Liver (tissue), 9 donors: Measurements from ENCODE around the gene BCL6B. TPM values are rescaled to one million over a fixed set of nuclear protein-coding genes. Genes with fewer than 3 reads are reported as not detected.

ENCODE experiments used
- DNase-seq: peaks from one replicate; pipeline ENCODE4 v3.0.0-alpha.2; 2017; ENCODE audit warnings: low spot score
- H3K27ac ChIP-seq, 2 donors: one replicate each; pipeline ENCODE4 v1.7.0; 2013; ENCODE audit warnings: inconsistent platforms in 2 of 2, low read length in 2 of 2, control low read depth in 1 of 2, low read depth in 1 of 2, mild to moderate bottlenecking in 1 of 2
- H3K27me3 ChIP-seq, 4 donors: one replicate each; pipeline versions ENCODE4 v1.6.1 to v1.7.0; 2013; ENCODE audit warnings: low read length in 3 of 4, inconsistent platforms in 1 of 4, mild to moderate bottlenecking in 1 of 4, moderate library complexity in 1 of 4; ENCODE audit not compliant: control insufficient read depth in 4 of 4, insufficient read depth in 4 of 4
- H3K36me3 ChIP-seq, 4 donors: one replicate each; pipeline versions ENCODE4 v1.6.1 to v1.7.0; 2013; ENCODE audit warnings: low read length in 3 of 4, mild to moderate bottlenecking in 3 of 4, low read depth in 1 of 4, moderate library complexity in 1 of 4; ENCODE audit not compliant: control insufficient read depth in 4 of 4, insufficient read depth in 3 of 4
- H3K4me1 ChIP-seq, 4 donors: one replicate each; pipeline versions ENCODE4 v1.6.1 to v1.7.0; 2013; ENCODE audit warnings: low read length in 3 of 4, mild to moderate bottlenecking in 3 of 4, moderate library complexity in 1 of 4; ENCODE audit not compliant: control insufficient read depth in 4 of 4, insufficient read depth in 4 of 4
- H3K4me3 ChIP-seq, 3 donors: one replicate each; pipeline versions ENCODE4 v1.6.1 to v1.7.0; 2013; ENCODE audit warnings: low read length in 3 of 3, control low read depth in 1 of 3, low read depth in 1 of 3, mild to moderate bottlenecking in 1 of 3
- H3K9ac ChIP-seq, 2 donors: one replicate each; pipeline ENCODE4 v1.7.0; 2013; ENCODE audit warnings: low read length in 2 of 2, mild to moderate bottlenecking in 2 of 2, moderate library complexity in 2 of 2, control low read depth in 1 of 2, low read depth in 1 of 2
- H3K9me3 ChIP-seq, 4 donors: one replicate each; pipeline versions ENCODE4 v1.6.1 to v1.7.0; 2013; ENCODE audit warnings: low read length in 3 of 4; ENCODE audit not compliant: control insufficient read depth in 4 of 4
- EGR1 ChIP-seq, 2 donors: IDR thresholded peaks; 2 replicates each; pipeline ENCODE4 v1.6.1; 2016 to 2018; ENCODE audit warnings: antibody characterized with exemption in 2 of 2, low read depth in 2 of 2
- FOXA1 ChIP-seq: IDR thresholded peaks from 2 replicates; pipeline ENCODE4 v1.6.1; 2016; ENCODE audit warnings: antibody characterized with exemption
- FOXA2 ChIP-seq: IDR thresholded peaks from 2 replicates; pipeline ENCODE4 v1.6.1; 2016; ENCODE audit warnings: antibody characterized with exemption
- GABPA ChIP-seq, 2 donors: IDR thresholded peaks in 1 of 2; conservative IDR thresholded peaks in 1 of 2; 2 replicates each; pipeline ENCODE4 v1.6.1; 2016; ENCODE audit warnings: antibody characterized with exemption in 2 of 2, mild to moderate bottlenecking in 1 of 2, moderate library complexity in 1 of 2
- HNF4G ChIP-seq: IDR thresholded peaks from 2 replicates; pipeline ENCODE4 v1.6.1; 2016; ENCODE audit warnings: antibody characterized with exemption
- JUND ChIP-seq, 2 donors: IDR thresholded peaks; 2 replicates each; pipeline ENCODE4 v1.6.1; 2016; ENCODE audit warnings: antibody characterized with exemption in 2 of 2
- NR2F2 ChIP-seq: IDR thresholded peaks from 2 replicates; pipeline ENCODE4 v1.6.1; 2016; ENCODE audit warnings: antibody characterized with exemption
- RXRA ChIP-seq, 2 donors: IDR thresholded peaks; 2 replicates each; pipeline ENCODE4 v1.6.1; 2017 to 2018; ENCODE audit warnings: antibody characterized with exemption in 2 of 2, mild to moderate bottlenecking in 1 of 2
- SP1 ChIP-seq: IDR thresholded peaks from 2 replicates; pipeline ENCODE4 v1.6.1; 2018; ENCODE audit warnings: antibody characterized with exemption, mild to moderate bottlenecking
- TAF1 ChIP-seq: conservative IDR thresholded peaks from 2 replicates; pipeline ENCODE4 v1.6.1; 2016; ENCODE audit warnings: antibody characterized with exemption, mild to moderate bottlenecking
- YY1 ChIP-seq: IDR thresholded peaks from 2 replicates; pipeline ENCODE4 v1.6.1; 2016; ENCODE audit warnings: antibody characterized with exemption, mild to moderate bottlenecking
- WGBS: extraction: QIAGEN DNeasy Blood & Tissue Kit; methylation state at CpG from one replicate; pipeline ENCODE4 v1.1.7; 2013; 5-methylcytosine and 5-hydroxymethylcytosine counted together
- polyA plus RNA-seq, 2 donors: library from polyadenylated mRNA; stranded (reverse) in 1 of 2; unstranded in 1 of 2; fragments of 200-250 nt in 1 of 2; fragments of >200 nt in 1 of 2; fragmentation: Nextera tagmentation in 1 of 2; extraction: Ambion mirVana in 1 of 2; gene quantifications; one replicate each; pipeline versions ENCODE4 v1.2.1 to v1.2.3, GENCODE V29; 2013 to 2015
- total RNA-seq, 2 donors: library from RNA; depleted of rRNA; stranded (reverse); fragments of >200 nt; gene quantifications; one replicate each; pipeline ENCODE4 v1.2.3, GENCODE V29; 2014
- TF ChIP-seq, protein P1 (sequence below): IDR thresholded peaks from 2 replicates; pipeline ENCODE4 v1.6.1; 2016; ENCODE audit warnings: antibody characterized with exemption, mild to moderate bottlenecking
- TF ChIP-seq, protein P2 (sequence below): IDR thresholded peaks from 2 replicates; pipeline ENCODE4 v1.6.1; 2016; ENCODE audit warnings: antibody characterized with exemption
- TF ChIP-seq, protein P3 (sequence below): fragments of 150-350 bp; IDR thresholded peaks from 2 replicates; pipeline ENCODE4 v1.5.1; 2017; ENCODE audit warnings: improper control_type of control experiment, low read depth, low read length; ENCODE audit not compliant: missing input control
- TF ChIP-seq, protein P4 (sequence below): IDR thresholded peaks from 2 replicates; pipeline ENCODE4 v1.6.1; 2016; ENCODE audit warnings: antibody characterized with exemption
- donor health status: healthy.
- donor health status: healthy.
- donor health status: healthy.
- donor health status: healthy.
- donor health status: healthy.

Gene BCL6B
- total and polyA plus RNA-seq, 4 donors = 1.1 to 5.7 (median 1.8) TPM

DNA sequence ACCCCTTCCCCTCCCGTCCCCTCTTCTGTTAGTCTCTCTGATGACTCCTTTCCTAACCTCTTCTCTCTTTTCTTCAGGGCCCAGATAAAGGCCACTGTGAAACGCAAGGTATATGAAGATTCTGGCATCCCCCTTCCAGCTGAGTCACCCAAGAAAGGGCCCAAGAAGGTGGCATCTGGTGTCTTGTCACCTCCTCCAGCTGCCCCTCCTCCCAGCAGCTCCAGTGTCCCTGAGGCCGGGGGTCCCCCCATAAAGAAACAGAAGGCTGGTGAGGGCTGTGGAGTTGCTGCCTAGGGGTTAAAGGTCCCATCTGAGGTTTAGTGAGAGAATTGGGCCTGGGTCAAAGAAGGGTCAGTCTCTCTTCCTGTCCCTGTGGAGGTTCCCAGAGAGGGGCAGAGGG lies 6.4 kb upstream of the BCL6B start:
- Histone ChIP-seq H3K9me3 (no peaks in the 10 kb centered on the region), H3K27ac (no peak overlapping the region), H3K9ac (no peak overlapping the region), H3K27me3 (no peaks in the 10 kb centered on the region), H3K36me3 (no peaks in the 10 kb centered on the region), H3K4me3 (no peak overlapping the region), H3K4me1 (peaks cover 8 to 38% (median 23%) of the 10 kb centered on the region in 4 donors)
- DNase-seq = peak; percentile 30
- 87% methylated on average over 3 of the region's 3 CpGs for WGBS
- TF ChIP-seq HNF4G (no peak), FOXA1 (no peak), RXRA (IDR thresholded peaks at IDR 0.05) (no peak), SP1 (no peak), JUND (IDR thresholded peaks at IDR 0.05) (no peak), YY1 (no peak), TAF1 (no peak), GABPA (IDR thresholded peaks at IDR 0.05 in 1 of 2, conservative IDR thresholded peaks at IDR 0.05 in 1 of 2) (no peak), FOXA2 (no peak), EGR1 (IDR thresholded peaks at IDR 0.05; ENCODE audit: low read depth in 2 of 2) (no peak)
- TF ChIP-seq, protein P1, sequence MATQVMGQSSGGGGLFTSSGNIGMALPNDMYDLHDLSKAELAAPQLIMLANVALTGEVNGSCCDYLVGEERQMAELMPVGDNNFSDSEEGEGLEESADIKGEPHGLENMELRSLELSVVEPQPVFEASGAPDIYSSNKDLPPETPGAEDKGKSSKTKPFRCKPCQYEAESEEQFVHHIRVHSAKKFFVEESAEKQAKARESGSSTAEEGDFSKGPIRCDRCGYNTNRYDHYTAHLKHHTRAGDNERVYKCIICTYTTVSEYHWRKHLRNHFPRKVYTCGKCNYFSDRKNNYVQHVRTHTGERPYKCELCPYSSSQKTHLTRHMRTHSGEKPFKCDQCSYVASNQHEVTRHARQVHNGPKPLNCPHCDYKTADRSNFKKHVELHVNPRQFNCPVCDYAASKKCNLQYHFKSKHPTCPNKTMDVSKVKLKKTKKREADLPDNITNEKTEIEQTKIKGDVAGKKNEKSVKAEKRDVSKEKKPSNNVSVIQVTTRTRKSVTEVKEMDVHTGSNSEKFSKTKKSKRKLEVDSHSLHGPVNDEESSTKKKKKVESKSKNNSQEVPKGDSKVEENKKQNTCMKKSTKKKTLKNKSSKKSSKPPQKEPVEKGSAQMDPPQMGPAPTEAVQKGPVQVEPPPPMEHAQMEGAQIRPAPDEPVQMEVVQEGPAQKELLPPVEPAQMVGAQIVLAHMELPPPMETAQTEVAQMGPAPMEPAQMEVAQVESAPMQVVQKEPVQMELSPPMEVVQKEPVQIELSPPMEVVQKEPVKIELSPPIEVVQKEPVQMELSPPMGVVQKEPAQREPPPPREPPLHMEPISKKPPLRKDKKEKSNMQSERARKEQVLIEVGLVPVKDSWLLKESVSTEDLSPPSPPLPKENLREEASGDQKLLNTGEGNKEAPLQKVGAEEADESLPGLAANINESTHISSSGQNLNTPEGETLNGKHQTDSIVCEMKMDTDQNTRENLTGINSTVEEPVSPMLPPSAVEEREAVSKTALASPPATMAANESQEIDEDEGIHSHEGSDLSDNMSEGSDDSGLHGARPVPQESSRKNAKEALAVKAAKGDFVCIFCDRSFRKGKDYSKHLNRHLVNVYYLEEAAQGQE = no peak
- TF ChIP-seq, protein P2, sequence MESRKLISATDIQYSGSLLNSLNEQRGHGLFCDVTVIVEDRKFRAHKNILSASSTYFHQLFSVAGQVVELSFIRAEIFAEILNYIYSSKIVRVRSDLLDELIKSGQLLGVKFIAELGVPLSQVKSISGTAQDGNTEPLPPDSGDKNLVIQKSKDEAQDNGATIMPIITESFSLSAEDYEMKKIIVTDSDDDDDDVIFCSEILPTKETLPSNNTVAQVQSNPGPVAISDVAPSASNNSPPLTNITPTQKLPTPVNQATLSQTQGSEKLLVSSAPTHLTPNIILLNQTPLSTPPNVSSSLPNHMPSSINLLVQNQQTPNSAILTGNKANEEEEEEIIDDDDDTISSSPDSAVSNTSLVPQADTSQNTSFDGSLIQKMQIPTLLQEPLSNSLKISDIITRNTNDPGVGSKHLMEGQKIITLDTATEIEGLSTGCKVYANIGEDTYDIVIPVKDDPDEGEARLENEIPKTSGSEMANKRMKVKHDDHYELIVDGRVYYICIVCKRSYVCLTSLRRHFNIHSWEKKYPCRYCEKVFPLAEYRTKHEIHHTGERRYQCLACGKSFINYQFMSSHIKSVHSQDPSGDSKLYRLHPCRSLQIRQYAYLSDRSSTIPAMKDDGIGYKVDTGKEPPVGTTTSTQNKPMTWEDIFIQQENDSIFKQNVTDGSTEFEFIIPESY = no peak

DNA sequence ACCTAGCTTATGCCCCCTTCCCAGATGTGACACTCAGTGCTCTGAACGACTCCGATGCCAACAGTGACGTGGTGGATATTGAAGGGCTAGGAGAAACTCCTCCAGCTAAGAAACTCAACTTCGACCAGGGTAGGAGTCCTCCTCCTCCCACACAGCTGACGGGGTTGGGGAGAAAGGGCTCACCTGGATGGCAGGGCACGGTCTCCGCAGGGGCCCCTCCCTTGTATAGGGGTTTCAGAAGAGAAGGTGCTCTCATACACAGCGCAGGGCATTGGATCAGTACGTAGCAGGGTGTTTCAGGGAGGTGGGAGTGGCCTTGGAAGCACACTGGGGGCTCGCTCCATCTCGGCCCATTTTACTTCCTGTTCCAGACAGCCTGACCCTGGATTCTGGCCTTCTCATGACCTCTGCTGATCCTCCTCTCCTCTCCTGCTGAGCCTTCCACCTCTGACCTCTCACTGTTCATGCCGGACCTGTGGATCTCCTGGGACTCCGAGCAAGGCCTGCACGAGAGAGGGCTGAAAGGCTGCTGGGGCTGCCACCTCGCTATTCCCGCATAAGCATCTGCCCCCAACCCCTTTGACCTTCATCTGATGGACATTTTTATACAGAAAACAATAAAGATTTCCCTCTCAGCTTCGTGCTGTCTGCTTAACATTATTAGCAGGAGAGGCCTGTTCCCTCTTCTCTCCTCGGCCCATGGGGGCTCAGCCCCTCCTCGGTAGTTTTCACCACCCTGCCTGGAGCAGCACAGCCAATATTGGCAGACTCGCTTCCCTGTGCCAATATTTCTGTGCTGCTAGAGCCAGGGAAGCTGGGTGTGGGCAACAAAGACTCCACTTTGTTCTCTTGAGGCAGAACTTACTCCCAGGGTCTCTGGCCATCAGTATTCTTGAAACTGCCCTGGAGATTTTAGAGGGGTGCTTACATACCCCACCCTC lies 5.7 kb upstream of the BCL6B start:
- Histone ChIP-seq H3K4me1 (peaks cover 11 to 39% (median 25%) of the 10 kb centered on the region in 4 donors), H3K9ac (no peak overlapping the region), H3K4me3 (no peak overlapping the region), H3K27ac (peak overlapping the region; percentile 59 to 75), H3K36me3 (no peaks in the 10 kb centered on the region), H3K9me3 (no peaks in the 10 kb centered on the region), H3K27me3 (no peaks in the 10 kb centered on the region)
- peak; percentile 34 for DNase-seq
- TF ChIP-seq FOXA1 (no peak), NR2F2 (peak; percentile 52), JUND (IDR thresholded peaks at IDR 0.05) (no peak), EGR1 (IDR thresholded peaks at IDR 0.05; ENCODE audit: low read depth in 2 of 2) (no peak)
- TF ChIP-seq, protein P3, sequence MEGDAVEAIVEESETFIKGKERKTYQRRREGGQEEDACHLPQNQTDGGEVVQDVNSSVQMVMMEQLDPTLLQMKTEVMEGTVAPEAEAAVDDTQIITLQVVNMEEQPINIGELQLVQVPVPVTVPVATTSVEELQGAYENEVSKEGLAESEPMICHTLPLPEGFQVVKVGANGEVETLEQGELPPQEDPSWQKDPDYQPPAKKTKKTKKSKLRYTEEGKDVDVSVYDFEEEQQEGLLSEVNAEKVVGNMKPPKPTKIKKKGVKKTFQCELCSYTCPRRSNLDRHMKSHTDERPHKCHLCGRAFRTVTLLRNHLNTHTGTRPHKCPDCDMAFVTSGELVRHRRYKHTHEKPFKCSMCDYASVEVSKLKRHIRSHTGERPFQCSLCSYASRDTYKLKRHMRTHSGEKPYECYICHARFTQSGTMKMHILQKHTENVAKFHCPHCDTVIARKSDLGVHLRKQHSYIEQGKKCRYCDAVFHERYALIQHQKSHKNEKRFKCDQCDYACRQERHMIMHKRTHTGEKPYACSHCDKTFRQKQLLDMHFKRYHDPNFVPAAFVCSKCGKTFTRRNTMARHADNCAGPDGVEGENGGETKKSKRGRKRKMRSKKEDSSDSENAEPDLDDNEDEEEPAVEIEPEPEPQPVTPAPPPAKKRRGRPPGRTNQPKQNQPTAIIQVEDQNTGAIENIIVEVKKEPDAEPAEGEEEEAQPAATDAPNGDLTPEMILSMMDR = no peak
- TF ChIP-seq, protein P2 = no peak
- TF ChIP-seq, protein P4, sequence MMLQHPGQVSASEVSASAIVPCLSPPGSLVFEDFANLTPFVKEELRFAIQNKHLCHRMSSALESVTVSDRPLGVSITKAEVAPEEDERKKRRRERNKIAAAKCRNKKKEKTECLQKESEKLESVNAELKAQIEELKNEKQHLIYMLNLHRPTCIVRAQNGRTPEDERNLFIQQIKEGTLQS = no peak
- 81% methylated on average over 20 of the region's 20 CpGs for WGBS
